Keratinocyte (primary cell): ENCODE data around the gene MYOZ3. TPM values are rescaled to one million over a fixed set of nuclear protein-coding genes. Genes with fewer than 3 reads are reported as not detected.
A peak's percentile ranks its signal among the peaks of the same experiment; 100 is the strongest.

Experiments
- DNase-seq: peaks from one replicate; pipeline ENCODE4 v3.0.0-alpha.2; 2011; ENCODE audit warnings: low read depth, missing footprints, low spot score
- FAIRE-seq: peaks from 2 replicates; lab custom pipeline; 2011; peaks lifted over from hg19 to GRCh38; lab: Jason Lieb, UNC
- H2AFZ ChIP-seq: 2 replicates; pipeline ENCODE4 v1.6.0; 2012; ENCODE audit warnings: low read length, control low read depth, inconsistent platforms; ENCODE audit not compliant: control insufficient read depth
- H3K27ac ChIP-seq: 2 replicates; pipeline ENCODE4 v1.5.1; 2011; ENCODE audit warnings: low read length; ENCODE audit not compliant: control insufficient read depth, insufficient read depth
- H3K27me3 ChIP-seq: 3 replicates; pipeline ENCODE4 v1.6.0; 2011; ENCODE audit warnings: low read length; ENCODE audit not compliant: control insufficient read depth, insufficient read depth; ENCODE audit errors: extremely low read depth
- H3K36me3 ChIP-seq, 2 experiments: 2 replicates in 1 of 2; 3 replicates in 1 of 2; pipeline ENCODE4 v1.5.1; 2011; ENCODE audit warnings: low read length in 2 of 2, mild to moderate bottlenecking in 1 of 2; ENCODE audit not compliant: control insufficient read depth in 2 of 2, insufficient read depth in 2 of 2; ENCODE audit errors: extremely low read depth in 1 of 2
- H3K4me1 ChIP-seq: 3 replicates; pipeline ENCODE4 v1.5.1; 2011; ENCODE audit warnings: low read length; ENCODE audit not compliant: control insufficient read depth, insufficient read depth; ENCODE audit errors: extremely low read depth
- H3K4me2 ChIP-seq: 3 replicates; pipeline ENCODE4 v1.6.0; 2011; ENCODE audit warnings: low read depth, low read length; ENCODE audit not compliant: control insufficient read depth, insufficient read depth; ENCODE audit errors: extremely low read depth
- H3K4me3 ChIP-seq, 3 experiments: fragments of 200-600 bp in 1 of 3; sonication (generic) in 1 of 3; 2 replicates in 2 of 3; 3 replicates in 1 of 3; pipeline ENCODE4 v1.5.1; 2011 to 2016; ENCODE audit warnings: low read length in 3 of 3, mild to moderate bottlenecking in 3 of 3, control low read depth in 2 of 3, inconsistent platforms in 1 of 3, low read depth in 1 of 3, mixed read lengths in 1 of 3, mixed run types in 1 of 3, moderate library complexity in 1 of 3; ENCODE audit not compliant: control insufficient read depth in 2 of 3, insufficient read depth in 2 of 3; ENCODE audit errors: extremely low read depth in 1 of 3
- H3K79me2 ChIP-seq: 2 replicates; pipeline ENCODE4 v1.6.0; 2012; ENCODE audit warnings: low read length; ENCODE audit not compliant: control insufficient read depth, insufficient read depth
- H3K9ac ChIP-seq: 3 replicates; pipeline ENCODE4 v1.6.0; 2011; ENCODE audit warnings: low read length; ENCODE audit not compliant: control insufficient read depth, insufficient read depth; ENCODE audit errors: extremely low read depth
- H3K9me1 ChIP-seq: 3 replicates; pipeline ENCODE4 v1.6.0; 2011; ENCODE audit warnings: low read length; ENCODE audit not compliant: control insufficient read depth, insufficient read depth; ENCODE audit errors: extremely low read depth
- H3K9me3 ChIP-seq: 2 replicates; pipeline ENCODE4 v1.5.1; 2012; ENCODE audit warnings: low read depth, low read length; ENCODE audit not compliant: control insufficient read depth
- H4K20me1 ChIP-seq: 3 replicates; pipeline ENCODE4 v1.6.0; 2011; ENCODE audit warnings: low read length; ENCODE audit not compliant: control insufficient read depth, insufficient read depth; ENCODE audit errors: extremely low read depth
- CTCF ChIP-seq, 3 experiments: IDR thresholded peaks in 1 of 3; conservative IDR thresholded peaks in 1 of 3; optimal IDR thresholded peaks in 1 of 3; 2 replicates in 2 of 3; 3 replicates in 1 of 3; pipeline versions ENCODE3 to v1.5.1; 2011; ENCODE audit warnings: low read length in 3 of 3, mild to moderate bottlenecking in 3 of 3, moderate library complexity in 2 of 3, control low read depth in 1 of 3, inconsistent platforms in 1 of 3; ENCODE audit not compliant: insufficient read depth in 2 of 3; ENCODE audit errors: extremely low read depth in 1 of 3
- EZH2 ChIP-seq: IDR thresholded peaks from one replicate; pipeline ENCODE4 v1.6.1; 2012; ENCODE audit warnings: inconsistent platforms, mild to moderate bottlenecking, low read length, moderate library complexity
- dilution Hi-C: fragments of 300-500 bp; cut with MboI; formaldehyde crosslinking; loops from one replicate; pipeline ENCODE4 v1.7.0; 2020; ENCODE audit warnings: low sequenced_read_pairs; ENCODE audit not compliant: extremely low pct_ligation_motif_present
- polyA plus RNA-seq, 5 experiments: library from polyadenylated mRNA; depleted of rRNA in 3 of 5; stranded (reverse) in 3 of 5; stranded (forward) in 1 of 5; unstranded in 1 of 5; fragments of >200 nt; gene quantifications; 1 replicate in 1 of 5; 2 replicates in 3 of 5; 3 replicates in 1 of 5; pipeline versions ENCODE4 v1.2.1 to v1.2.3, GENCODE V29; 2011 to 2012; ENCODE audit warnings: missing spikeins in 2 of 5, low read depth in 1 of 5, low replicate concordance in 1 of 5

MYOZ3 gene
- polyA plus RNA-seq, 1 donor (not counting 4 experiments of a cell fraction or from before 2014, with no cell fraction given), result 0.03 TPM

- Histone ChIP-seq H3K9me3 (no peaks in the 10 kb centered on the region), H2AFZ (peak overlapping the region; percentile 99), H3K27me3 (no peaks in the 10 kb centered on the region), H3K36me3 (peaks cover 17 to 27% of the 10 kb centered on the region in 2 experiments), H3K79me2 (peaks cover 24% of the 10 kb centered on the region), H4K20me1 (no peaks in the 10 kb centered on the region), H3K4me3 (peak overlapping the region; percentile 55 to 96 (median 83)), H3K9me1 (no peaks in the 10 kb centered on the region), H3K4me1 (peaks cover 15% of the 10 kb centered on the region), H3K4me2 (peak overlapping the region; percentile 98), H3K27ac (peak overlapping the region; percentile 87), H3K9ac (peak overlapping the region; percentile 89)
- DNase-seq, result no peak
- dilution Hi-C loops, result no loop called here
- no peak for FAIRE-seq
- TF ChIP-seq CTCF (optimal IDR thresholded peaks at IDR 0.05 in 1 of 3, IDR thresholded peaks at IDR 0.05 in 1 of 3, conservative IDR thresholded peaks at IDR 0.05 in 1 of 3; ENCODE audit: extremely low read depth in 1 of 3, insufficient read depth in 2 of 3, low read length in 3 of 3), result no peak
- TF ChIP-seq EZH2, result no peak
These were observed 39.2 kb downstream of the MYOZ3 start for GRCh38 chr5:150700246-150700593.

- dilution Hi-C loops, result no loop called here
- H3K79me2 ChIP-seq, result peaks cover 24% of the 10 kb centered on the region
These were observed 39.7 kb downstream of the MYOZ3 start, which contains the start of gene RBM22 for GRCh38 chr5:150700594-150701377. TSS of gene RBM22 (minus strand) at chr5:150701062. CDS start at chr5:150700985, 77 bp downstream.

More at GRCh38 chr5:150700594-150701377, 39.7 kb downstream of the MYOZ3 start, which contains the start of gene RBM22:
- peak within 1 kb of the TSS; percentile 98 for H3K4me2 ChIP-seq
- FAIRE-seq (peak; percentile 83), DNase-seq (peak; percentile 54)
- H3K9me1 ChIP-seq, result no peaks in the 10 kb centered on the region
- H3K27ac ChIP-seq, result peak within 1 kb of the TSS; percentile 87
- TF ChIP-seq EZH2, result no peak
- peak; percentile 41 to 79 (median 76) for TF ChIP-seq CTCF (optimal IDR thresholded peaks at IDR 0.05 in 1 of 3, IDR thresholded peaks at IDR 0.05 in 1 of 3, conservative IDR thresholded peaks at IDR 0.05 in 1 of 3; ENCODE audit: extremely low read depth in 1 of 3, insufficient read depth in 2 of 3, low read length in 3 of 3)
- peaks cover 15% of the 10 kb centered on the region for H3K4me1 ChIP-seq
- H3K36me3 ChIP-seq, result peaks cover 17 to 24% of the 10 kb centered on the region in 2 experiments
- H4K20me1 ChIP-seq, result no peaks in the 10 kb centered on the region
- H3K4me3 ChIP-seq, result peak within 1 kb of the TSS; percentile 55 to 96 (median 83)
- H3K27me3 ChIP-seq, result no peaks in the 10 kb centered on the region
- H3K9me3 ChIP-seq, result no peaks in the 10 kb centered on the region
- peak within 1 kb of the TSS; percentile 99 for H2AFZ ChIP-seq
- H3K9ac ChIP-seq, result peak within 1 kb of the TSS; percentile 89
